Brain microvascular endothelial cell (primary cell): ENCODE measurements around the gene ZSCAN5A.

ENCODE experiments used
- DNase-seq: peaks from one replicate; pipeline ENCODE4 v3.0.0-alpha.2; 2020
- H3K27ac ChIP-seq: fragments of 250-450 bp; sonication (Bioruptor Pico); 2 replicates; pipeline ENCODE4 v1.5.1; 2020; ENCODE audit warnings: mild to moderate bottlenecking, moderate library complexity
- H3K27me3 ChIP-seq: fragments of 250-450 bp; sonication (Bioruptor Pico); replicated peaks from 2 replicates; pipeline ENCODE4 v1.5.1; 2020; ENCODE audit warnings: mild to moderate bottlenecking
- H3K36me3 ChIP-seq: fragments of 250-450 bp; sonication (Bioruptor Pico); replicated peaks from 2 replicates; pipeline ENCODE4 v1.5.1; 2020; ENCODE audit warnings: mild to moderate bottlenecking
- H3K4me3 ChIP-seq: 2 replicates; pipeline ENCODE4 v1.5.1; 2011; ENCODE audit warnings: low read depth, mild to moderate bottlenecking, control low read depth, low read length, moderate library complexity
- CTCF ChIP-seq: IDR thresholded peaks from 2 replicates; pipeline ENCODE4 v1.5.1; 2011; ENCODE audit warnings: low read depth, mild to moderate bottlenecking, moderate library complexity, low read length, control low read depth, inconsistent platforms; ENCODE audit errors: missing control alignments
- in situ Hi-C: cut with HindIII; loops from 2 replicates; pipeline ENCODE4 v1.10.0; 2017; ENCODE audit warnings: low sequenced_read_pairs, low pct_ligation_motif_present

ZSCAN5A gene

GRCh38 chr19:56317749-56318148, 3.1 kb upstream of the ZSCAN5A start:
- in situ Hi-C loops = no loop called here
- H3K4me3 ChIP-seq = no peak overlapping the region
- no peaks in the 10 kb centered on the region for H3K36me3 ChIP-seq
- no peaks in the 10 kb centered on the region for H3K27me3 ChIP-seq
- DNase-seq = no peak
- no peak for TF ChIP-seq CTCF
- H3K27ac ChIP-seq = no peak overlapping the region

DNA sequence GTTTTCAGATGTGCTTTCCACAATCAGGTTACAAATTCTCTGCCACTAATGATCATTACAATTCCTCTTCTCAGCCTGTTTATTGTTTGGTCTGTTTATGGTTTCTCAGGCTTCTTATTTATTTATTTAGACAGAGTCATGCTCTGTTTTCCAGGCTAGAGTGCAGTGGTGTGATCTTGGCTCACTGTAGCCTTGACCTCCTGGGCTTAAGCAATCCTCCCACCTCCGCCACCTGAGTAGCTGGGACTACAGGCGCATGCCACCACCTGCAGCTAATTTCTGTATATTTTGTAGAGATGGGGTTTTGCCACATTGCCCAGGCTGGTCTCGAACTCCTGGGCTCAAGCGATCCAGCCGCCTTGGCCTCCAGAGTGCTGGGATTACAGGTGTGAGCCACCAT, 2.1 kb upstream of the ZSCAN5A start:
- Histone ChIP-seq H3K4me3 (no peak overlapping the region), H3K36me3 (no peaks in the 10 kb centered on the region), H3K27ac (no peak overlapping the region), H3K27me3 (no peaks in the 10 kb centered on the region)
- TF ChIP-seq CTCF = no peak
- in situ Hi-C loops = no loop called here
- no peak for DNase-seq

- no peak for TF ChIP-seq CTCF
- in situ Hi-C loops = no loop called here
- DNase-seq = peak; percentile 98
- H3K27ac ChIP-seq = peak overlapping the region; percentile 99
- peak overlapping the region; percentile 87 for H3K4me3 ChIP-seq
- no peaks in the 10 kb centered on the region for H3K27me3 ChIP-seq
- H3K36me3 ChIP-seq = no peaks in the 10 kb centered on the region
These were observed 614 bp upstream of the ZSCAN5A start for GRCh38 chr19:56315077-56315828.

DNA sequence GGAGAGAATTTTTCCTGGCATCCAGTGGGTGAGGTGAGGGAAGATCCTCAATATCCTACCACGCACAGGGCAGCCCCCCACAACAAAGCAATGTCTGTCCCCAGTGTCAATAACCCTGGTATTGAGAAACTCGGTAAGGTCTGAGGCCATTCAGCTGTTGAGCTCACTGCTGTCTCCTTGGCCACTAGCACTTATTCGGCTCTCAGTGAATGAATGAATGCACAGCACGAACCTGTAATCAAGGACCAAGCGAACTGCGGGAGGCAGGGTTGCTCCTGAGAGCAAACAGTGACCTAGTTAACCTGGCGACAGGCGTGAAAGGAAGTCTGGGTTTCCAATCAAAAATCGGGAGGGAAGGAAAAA, 640 bp downstream of the ZSCAN5A start:
- Histone ChIP-seq H3K27ac (peak overlapping the region; percentile 99), H3K27me3 (no peaks in the 10 kb centered on the region), H3K4me3 (peak overlapping the region; percentile 87), H3K36me3 (no peaks in the 10 kb centered on the region)
- peak; percentile 12 for DNase-seq
- in situ Hi-C loops = no loop called here
- TF ChIP-seq CTCF = no peak

DNA sequence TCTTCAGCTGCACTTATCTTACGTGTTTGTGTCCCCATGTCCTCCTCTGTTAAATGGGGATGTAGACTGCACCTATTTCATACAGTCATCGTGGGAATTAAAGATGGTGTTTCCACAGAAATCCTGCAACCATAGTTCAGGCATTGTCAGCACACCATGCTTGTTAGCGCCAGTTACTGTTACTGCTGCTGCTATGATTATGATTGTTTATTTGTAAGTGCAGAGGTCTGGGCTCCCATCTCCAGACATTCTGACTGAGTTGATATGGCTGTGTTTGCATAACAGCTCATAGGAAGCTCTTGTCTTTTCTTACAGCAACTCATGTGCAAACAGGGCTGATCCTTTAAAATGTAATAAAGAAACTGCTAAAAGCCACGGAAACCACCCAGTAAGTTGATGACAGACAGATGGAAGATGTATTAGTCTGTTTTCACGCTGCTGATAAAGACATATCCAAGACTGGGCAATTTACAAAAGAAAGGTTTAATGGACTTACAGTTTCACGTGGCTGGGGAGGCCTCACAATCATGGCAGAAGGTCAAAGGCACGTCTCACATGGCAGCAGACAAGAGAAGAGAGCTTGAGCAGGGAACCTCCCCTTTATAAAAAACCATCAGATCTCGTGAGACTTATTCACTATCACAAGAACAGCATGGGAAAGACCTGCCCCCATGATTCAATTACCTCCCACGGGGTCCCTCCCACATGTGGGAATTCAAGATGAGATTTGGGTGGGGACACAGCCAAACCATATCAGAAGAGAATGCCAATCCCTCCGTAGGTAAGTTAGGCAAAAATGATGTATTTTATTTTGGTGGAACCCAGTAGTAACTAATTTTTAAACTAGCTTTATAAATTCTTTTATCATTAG, 1.6 kb downstream of the ZSCAN5A start:
- Histone ChIP-seq H3K27ac (no peak overlapping the region), H3K27me3 (no peaks in the 10 kb centered on the region), H3K4me3 (no peak overlapping the region), H3K36me3 (no peaks in the 10 kb centered on the region)
- TF ChIP-seq CTCF = no peak
- in situ Hi-C loops = no loop called here
- DNase-seq = no peak
